Esophagus muscularis mucosa (tissue), 4 donors: ENCODE results near the gene PLXNC1.

Experiments
- CTCF ChIP-seq, 3 experiments: fragments of 200-600 bp in 2 of 3; fragments of 450-650 bp in 1 of 3; sonication (generic) in 2 of 3; IDR thresholded peaks; one replicate each; pipeline ENCODE4 v1.5.1; 2017 to 2019; ENCODE audit warnings: antibody characterized with exemption in 3 of 3, mild to moderate bottlenecking in 2 of 3, moderate library complexity in 1 of 3
- EP300 ChIP-seq: sonication (generic); formaldehyde crosslinking; IDR thresholded peaks from one replicate; pipeline ENCODE4 v1.6.1; 2017; ENCODE audit warnings: antibody characterized with exemption
- POLR2A ChIP-seq: fragments of 450-650 bp; IDR thresholded peaks from one replicate; pipeline ENCODE4 v1.6.1; 2017; ENCODE audit warnings: antibody characterized with exemption, moderate library complexity, mild to moderate bottlenecking, low read depth
- POLR2AphosphoS5 ChIP-seq, 2 donors: sonication (generic); formaldehyde crosslinking; IDR thresholded peaks; one replicate each; pipeline ENCODE4 v1.6.1; 2017; ENCODE audit warnings: antibody characterized with exemption in 2 of 2

DNA sequence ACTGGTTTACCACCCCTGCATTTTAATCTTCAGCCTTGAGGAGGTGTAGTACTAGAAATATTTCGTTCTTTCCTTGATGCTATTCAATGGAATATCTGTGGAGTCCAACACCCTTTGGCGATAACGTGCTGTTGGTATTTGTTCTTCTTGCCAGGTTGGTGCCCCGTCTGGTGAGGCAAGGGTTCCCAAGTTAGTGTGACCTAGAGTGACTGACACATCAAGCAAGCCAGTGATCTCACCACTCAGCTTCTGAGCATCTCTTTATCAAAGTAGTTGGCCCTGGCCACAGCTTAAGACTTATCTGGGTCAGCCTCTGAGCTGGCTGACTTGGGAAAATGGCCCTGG lies 60.2 kb downstream of the PLXNC1 start:
- TF ChIP-seq CTCF (IDR thresholded peaks at IDR 0.05) (no peak), POLR2A (no peak), POLR2AphosphoS5 (IDR thresholded peaks at IDR 0.05) (no peak), EP300 (no peak)
